GM18858 (cell line): Measurements from ENCODE around the gene MYOF.
A peak's percentile ranks its signal among the peaks of the same experiment; 100 is the strongest.

Experiments used
- ATAC-seq: cut with Tn5 transposase; IDR thresholded peaks from one replicate; pipeline ENCODE4 v1.9.1; 2021; ENCODE audit not compliant: unreplicated experiment

The MYOF gene

DNA sequence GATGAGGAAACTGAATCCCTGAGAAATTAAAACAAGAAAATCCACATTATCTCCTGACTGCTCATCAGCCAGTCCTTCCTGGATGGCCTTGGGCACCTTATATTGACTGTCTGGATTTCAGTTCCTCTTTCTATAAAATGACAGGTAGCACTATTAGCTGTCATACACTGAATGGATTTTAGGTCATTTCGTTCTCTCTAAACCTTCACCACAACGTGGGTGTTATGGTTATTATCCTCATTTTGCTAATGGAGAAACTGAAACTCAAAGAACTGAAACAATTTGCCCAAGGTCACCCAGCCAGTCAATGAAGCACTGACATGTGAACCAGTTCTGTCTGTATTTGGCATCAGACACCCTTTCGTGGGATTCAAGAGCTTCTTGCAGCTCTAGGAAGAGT is 214.6 kb downstream of the MYOF start:
- peak; percentile 100 for ATAC-seq

DNA sequence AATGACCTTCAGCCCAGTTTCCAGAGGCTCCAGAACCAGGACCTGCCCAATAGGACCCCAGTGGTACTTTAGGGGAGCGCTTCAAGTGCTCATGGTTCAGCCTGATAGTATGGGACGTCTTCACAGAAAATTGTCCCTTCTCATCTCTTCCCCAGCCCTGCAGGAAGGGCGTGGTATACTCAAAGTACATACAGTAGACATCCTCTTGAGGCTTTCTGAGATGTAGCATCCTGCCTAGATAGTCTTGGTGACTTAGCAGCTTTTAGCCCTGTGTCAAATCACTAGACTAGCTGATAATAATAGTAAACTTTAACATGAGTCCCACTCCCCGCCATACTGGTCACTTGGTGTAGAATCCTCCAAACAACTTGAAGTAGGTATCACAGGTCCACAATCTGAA is 215.3 kb downstream of the MYOF start:
- no peak for ATAC-seq

DNA sequence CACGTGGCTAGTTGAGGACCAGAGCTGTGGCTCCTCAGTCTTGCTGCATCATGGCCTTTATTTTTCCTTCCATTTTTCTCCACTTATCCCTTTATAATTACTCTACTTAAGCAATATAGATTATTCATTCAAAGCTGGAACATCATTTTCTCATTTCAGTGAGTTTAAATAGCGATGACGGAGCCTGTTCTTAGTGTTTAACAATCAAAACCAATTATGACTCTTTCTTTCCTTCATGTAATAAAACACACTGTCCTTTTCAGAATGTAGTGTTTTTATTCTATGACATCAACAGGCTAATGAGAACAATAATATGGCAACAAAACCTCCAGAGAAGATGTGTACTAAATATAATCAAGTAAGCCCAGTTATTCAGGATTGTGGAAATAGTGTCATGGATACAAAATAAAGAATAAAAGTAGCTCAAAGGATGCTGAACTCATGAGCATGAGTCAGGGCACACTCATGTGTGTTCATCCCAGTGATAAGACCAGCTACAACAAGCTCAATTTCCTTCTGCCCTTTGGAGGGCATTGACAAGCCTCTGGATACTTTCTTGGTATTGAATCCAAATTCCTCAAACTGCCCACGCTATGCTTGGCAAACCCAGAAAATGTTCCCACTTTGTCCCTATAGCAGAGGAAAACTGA is 220.0 kb downstream of the MYOF start:
- ATAC-seq = no peak

DNA sequence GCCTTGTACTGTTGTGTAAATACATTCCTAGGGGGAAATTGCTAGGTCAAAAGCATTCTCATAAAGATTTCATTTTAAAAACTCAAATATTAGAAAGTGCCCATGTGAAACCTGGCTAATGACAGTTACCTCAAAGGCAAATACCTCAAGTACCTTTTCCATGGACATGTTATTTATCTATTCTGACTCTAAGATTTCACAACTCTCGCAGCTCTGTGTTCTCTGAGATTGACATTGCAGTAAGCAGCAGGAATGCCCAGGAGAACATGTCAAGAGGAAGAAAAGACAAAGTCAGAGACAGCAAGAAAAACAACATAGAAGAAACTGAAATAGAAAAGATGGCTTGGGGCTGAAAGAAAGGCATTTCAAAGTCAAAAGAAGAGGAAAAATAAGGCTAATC is 221.0 kb downstream of the MYOF start:
- ATAC-seq = no peak

GRCh38 chr10:93259126-93259525 is 223.0 kb downstream of the MYOF start:
- no peak for ATAC-seq
